ENCODE measurements around the gene MS4A13. TPM values are rescaled to one million over a fixed set of nuclear protein-coding genes. Genes with fewer than 3 reads are reported as not detected.
"Not testable (repeated sequence)": the region's sequence is repeated elsewhere in the genome, so short reads cannot be mapped to it uniquely, and the experiment has no call there.

The MS4A13 gene
- total and polyA plus RNA-seq, 8 donors: not detected

DNA sequence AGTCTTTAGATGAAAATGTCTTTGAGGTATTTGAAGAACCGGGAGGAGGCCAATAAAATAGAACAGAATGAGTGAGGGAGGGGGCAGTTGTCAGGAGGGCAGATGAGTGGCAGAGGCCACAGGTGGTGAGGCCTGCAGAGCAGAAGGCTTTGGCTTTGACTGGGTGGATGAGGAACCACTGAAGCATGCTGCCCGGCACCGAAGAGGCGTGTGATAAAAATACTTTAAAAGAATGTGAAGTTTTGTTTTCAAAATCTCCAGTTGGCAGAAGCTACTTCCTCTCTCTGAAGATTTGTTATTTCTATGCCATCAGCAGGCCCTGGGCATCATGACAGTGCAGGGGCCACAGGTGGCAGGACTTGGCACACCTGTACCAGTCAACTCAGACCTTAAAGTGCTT lies 16.3 kb upstream of the MS4A13 start:
- Histone ChIP-seq H3K4me1 (no peaks in the 10 kb centered on the region), H3K27ac (no peak overlapping the region), H3K9me3 (no peaks in the 10 kb centered on the region), H3K4me3 (no peak overlapping the region), H3K36me3 (no peaks in the 10 kb centered on the region), H3K27me3 (no peaks in the 10 kb centered on the region)
- WGBS, 5 donors: 58 to 75% (median 70%) methylated on average over 4 of the region's 4 CpGs
- DNase-seq: peak in 1 of 2 donors; percentile 8
- intact Hi-C loops (cut with DNase I; ENCODE audit: low total_unique reads): no loop called here
- no peak for TF ChIP-seq EP300 (IDR thresholded peaks at IDR 0.05)
- TF ChIP-seq POLR2AphosphoS5 (IDR thresholded peaks at IDR 0.05): no peak
- TF ChIP-seq, protein P1, sequence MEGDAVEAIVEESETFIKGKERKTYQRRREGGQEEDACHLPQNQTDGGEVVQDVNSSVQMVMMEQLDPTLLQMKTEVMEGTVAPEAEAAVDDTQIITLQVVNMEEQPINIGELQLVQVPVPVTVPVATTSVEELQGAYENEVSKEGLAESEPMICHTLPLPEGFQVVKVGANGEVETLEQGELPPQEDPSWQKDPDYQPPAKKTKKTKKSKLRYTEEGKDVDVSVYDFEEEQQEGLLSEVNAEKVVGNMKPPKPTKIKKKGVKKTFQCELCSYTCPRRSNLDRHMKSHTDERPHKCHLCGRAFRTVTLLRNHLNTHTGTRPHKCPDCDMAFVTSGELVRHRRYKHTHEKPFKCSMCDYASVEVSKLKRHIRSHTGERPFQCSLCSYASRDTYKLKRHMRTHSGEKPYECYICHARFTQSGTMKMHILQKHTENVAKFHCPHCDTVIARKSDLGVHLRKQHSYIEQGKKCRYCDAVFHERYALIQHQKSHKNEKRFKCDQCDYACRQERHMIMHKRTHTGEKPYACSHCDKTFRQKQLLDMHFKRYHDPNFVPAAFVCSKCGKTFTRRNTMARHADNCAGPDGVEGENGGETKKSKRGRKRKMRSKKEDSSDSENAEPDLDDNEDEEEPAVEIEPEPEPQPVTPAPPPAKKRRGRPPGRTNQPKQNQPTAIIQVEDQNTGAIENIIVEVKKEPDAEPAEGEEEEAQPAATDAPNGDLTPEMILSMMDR (IDR thresholded peaks at IDR 0.05): no peak
- no peak for TF ChIP-seq POLR2A (IDR thresholded peaks at IDR 0.05)

DNA sequence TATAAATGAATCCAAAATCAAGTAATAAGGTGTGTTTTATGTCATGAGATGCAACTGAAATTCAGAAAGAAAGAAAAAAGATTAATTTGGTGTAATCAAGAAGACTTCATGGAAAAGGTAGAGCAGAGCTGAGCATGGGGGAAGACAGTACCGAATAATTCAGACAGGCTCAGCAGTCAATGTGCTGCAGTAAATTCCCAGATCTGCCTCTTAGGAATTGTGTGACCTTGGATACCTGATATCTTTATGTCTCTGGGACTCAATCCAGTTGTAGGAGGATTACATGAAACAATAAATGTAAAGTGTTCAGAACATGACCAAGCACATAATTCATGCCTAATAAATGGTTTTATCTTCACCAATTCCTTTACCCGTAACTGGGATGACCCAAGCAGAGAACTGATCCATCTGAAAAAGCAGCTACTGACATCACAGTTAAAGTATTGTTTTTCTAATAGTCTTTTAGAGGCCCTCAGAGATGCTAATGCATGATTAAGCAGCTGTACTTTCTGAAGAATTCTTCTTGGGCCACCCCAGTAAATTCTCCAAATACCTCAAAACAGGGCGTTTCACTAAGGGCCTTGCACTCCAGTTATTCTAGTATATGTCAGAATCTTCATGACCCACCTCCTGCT lies 14.8 kb upstream of the MS4A13 start:
- WGBS, 5 donors: 71 to 79% (median 78%) methylated on average over 3 of the region's 3 CpGs
- TF ChIP-seq POLR2AphosphoS5 (IDR thresholded peaks at IDR 0.05) (no peak), EP300 (IDR thresholded peaks at IDR 0.05) (no peak), POLR2A (IDR thresholded peaks at IDR 0.05) (no peak)
- TF ChIP-seq, protein P1 (IDR thresholded peaks at IDR 0.05): no peak
- Histone ChIP-seq H3K4me3 (no peak overlapping the region), H3K36me3 (no peaks in the 10 kb centered on the region), H3K9me3 (no peaks in the 10 kb centered on the region), H3K4me1 (no peaks in the 10 kb centered on the region), H3K27me3 (no peaks in the 10 kb centered on the region), H3K27ac (no peak overlapping the region)
- intact Hi-C loops (cut with DNase I; ENCODE audit: low total_unique reads): no loop called here
- no peak for DNase-seq

DNA sequence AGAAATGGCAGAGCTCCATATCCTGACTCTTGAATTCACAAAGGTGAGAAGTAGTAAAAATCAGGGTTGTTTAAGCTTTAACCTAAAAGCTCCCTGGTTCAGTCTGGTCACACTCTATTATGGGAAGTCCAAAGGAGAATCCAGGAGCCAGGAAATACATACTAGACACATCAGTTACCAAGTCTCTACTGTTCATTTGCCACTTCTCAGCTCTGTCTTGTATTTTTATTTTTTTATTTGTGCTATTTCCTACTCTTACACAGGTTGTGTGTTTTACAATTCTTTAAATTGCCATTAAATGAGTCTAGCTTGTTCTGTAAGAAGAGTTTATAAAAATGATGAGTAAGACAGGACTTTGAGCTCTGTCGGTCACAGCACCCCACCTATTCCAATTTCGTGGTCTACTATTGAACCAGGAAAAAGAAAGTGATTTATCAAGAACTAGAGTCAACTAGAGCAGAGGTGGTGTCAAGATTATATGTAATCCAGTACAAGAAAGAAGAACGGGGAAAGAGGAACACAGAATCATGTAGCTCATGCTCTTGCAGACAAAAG lies 12.9 kb upstream of the MS4A13 start:
- Histone ChIP-seq H3K9me3 (no peaks in the 10 kb centered on the region), H3K36me3 (no peaks in the 10 kb centered on the region), H3K27ac (peak overlapping the region in 1 of 5 donors; percentile 41), H3K4me1 (no peaks in the 10 kb centered on the region), H3K4me3 (no peak overlapping the region), H3K27me3 (no peaks in the 10 kb centered on the region)
- no peak for TF ChIP-seq POLR2AphosphoS5 (IDR thresholded peaks at IDR 0.05)
- TF ChIP-seq EP300 (IDR thresholded peaks at IDR 0.05): no peak
- TF ChIP-seq POLR2A (IDR thresholded peaks at IDR 0.05): no peak
- TF ChIP-seq, protein P1 (IDR thresholded peaks at IDR 0.05): no peak
- 41 to 58% (median 53%) methylated on average over 3 of the region's 3 CpGs for WGBS, 5 donors
- DNase-seq: peak in 1 of 2 donors; percentile 34
- intact Hi-C loops (cut with DNase I; ENCODE audit: low total_unique reads): no loop called here

DNA sequence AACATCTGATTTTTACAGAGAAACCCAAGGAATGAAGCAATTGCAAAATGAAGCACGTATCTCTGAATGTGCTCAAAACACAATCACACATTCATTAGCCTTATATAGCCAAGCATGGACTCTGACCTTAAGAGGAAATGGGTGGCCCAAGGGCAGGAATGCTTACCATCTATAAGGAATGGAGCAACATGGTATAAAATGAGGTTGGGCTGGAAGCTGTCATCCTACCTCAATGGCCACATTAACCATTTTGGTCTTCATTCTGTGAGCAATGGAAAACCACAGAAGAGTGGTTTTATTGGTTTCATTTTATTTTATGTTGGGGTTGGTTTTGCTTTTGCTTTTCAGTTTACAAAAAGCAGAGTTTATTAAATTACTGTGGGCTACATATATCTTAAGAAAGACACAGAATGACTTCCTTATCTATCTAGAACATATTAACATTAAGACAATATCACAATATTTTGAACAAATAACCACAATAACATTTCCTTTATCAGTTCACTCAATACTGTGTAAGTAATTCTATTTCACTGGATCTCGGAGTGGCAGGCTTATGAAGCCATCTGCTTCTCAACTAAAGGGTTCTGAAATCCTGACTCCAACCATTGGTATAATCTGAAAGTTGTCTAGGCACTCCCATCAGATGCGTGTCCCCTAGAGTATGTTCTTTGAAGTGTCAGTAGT lies 10.8 kb upstream of the MS4A13 start:
- Histone ChIP-seq H3K36me3 (no peaks in the 10 kb centered on the region), H3K4me3 (no peak overlapping the region), H3K27me3 (no peaks in the 10 kb centered on the region), H3K27ac (no peak overlapping the region), H3K4me1 (no peaks in the 10 kb centered on the region), H3K9me3 (no peaks in the 10 kb centered on the region)
- 57 to 69% (median 61%) methylated on average over 3 of the region's 3 CpGs for WGBS, 5 donors
- intact Hi-C loops (cut with DNase I; ENCODE audit: low total_unique reads): no loop called here
- DNase-seq: no peak
- no peak for TF ChIP-seq POLR2A (IDR thresholded peaks at IDR 0.05)
- TF ChIP-seq POLR2AphosphoS5 (IDR thresholded peaks at IDR 0.05): no peak
- TF ChIP-seq, protein P1 (IDR thresholded peaks at IDR 0.05): no peak
- TF ChIP-seq EP300 (IDR thresholded peaks at IDR 0.05): no peak

DNA sequence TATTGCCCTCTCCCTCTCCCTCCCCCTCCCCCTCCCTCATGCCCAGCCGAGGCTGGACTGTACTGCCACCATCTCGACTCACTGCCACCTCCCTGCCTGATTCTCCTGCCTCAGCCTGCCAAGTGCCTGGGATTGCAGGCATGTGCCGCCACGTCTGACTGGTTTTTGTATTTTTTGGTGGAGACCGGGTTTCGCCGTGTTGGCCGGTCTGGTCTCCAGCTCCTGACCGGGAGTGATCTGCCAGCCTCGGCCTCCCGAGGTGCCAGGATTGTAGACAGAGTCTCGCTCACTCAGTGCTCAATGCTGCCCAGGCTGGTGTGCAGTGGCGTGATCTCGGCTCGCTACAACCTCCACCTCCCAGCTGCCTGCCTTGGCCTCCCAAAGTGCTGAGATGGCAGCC lies 5.6 kb upstream of the MS4A13 start:
- H3K4me3 ChIP-seq; H3K27ac ChIP-seq; DNase-seq; H3K36me3 ChIP-seq; H3K27me3 ChIP-seq; H3K4me1 ChIP-seq; H3K9me3 ChIP-seq; intact Hi-C loops (cut with DNase I; ENCODE audit: low total_unique reads): not testable (repeated sequence)
- WGBS, 5 donors: 78 to 84% (median 81%) methylated on average over 10 to 15 of the region's 15 CpGs

DNA sequence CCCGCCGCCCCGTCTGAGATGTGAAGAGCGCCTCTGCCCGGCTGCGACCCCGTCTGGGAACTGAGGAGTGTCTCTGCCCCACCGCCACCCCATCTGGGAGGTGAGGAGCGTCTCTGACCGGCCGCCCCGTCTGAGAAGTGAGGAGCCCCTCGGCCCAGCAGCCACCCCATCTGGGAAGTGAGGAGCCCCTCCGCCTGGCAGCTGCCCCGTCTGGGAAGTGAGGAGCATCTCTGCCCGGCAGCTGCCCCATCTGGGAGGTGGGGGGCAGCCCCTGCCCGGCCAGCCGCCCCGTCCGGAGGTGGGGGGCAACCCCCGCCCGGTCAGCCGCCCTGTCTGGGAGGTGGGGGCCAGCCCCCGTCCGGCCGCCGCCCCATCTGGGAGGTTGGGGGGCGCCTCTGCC lies 5.0 kb upstream of the MS4A13 start:
- H3K9me3 ChIP-seq; H3K27me3 ChIP-seq; H3K36me3 ChIP-seq; H3K4me1 ChIP-seq; H3K4me3 ChIP-seq; intact Hi-C loops (cut with DNase I; ENCODE audit: low total_unique reads); DNase-seq; H3K27ac ChIP-seq: not testable (repeated sequence)
- 93 to 99% (median 95%) methylated on average over 11 to 28 of the region's 28 CpGs for WGBS, 5 donors
